IPS DF 6.9 (cell line): ENCODE results near the gene CD177.
"Not testable (repeated sequence)": the region's sequence is repeated elsewhere in the genome, so short reads cannot be mapped to it uniquely, and the experiment has no call there.

Experiments used
- DNase-seq: peaks from one replicate; pipeline ENCODE4 v3.0.0-alpha.2; 2013; ENCODE audit warnings: low read depth, low spot score
- H3K27ac ChIP-seq: one replicate; pipeline ENCODE4 v1.5.1; 2013; ENCODE audit warnings: low read length, control low read depth
- H3K27me3 ChIP-seq: 2 replicates; pipeline ENCODE4 v1.6.1; 2013; ENCODE audit warnings: mild to moderate bottlenecking, low read length; ENCODE audit not compliant: control insufficient read depth, insufficient read depth
- H3K36me3 ChIP-seq: 2 replicates; pipeline ENCODE4 v1.6.1; 2013; ENCODE audit warnings: low read length; ENCODE audit not compliant: control insufficient read depth, insufficient read depth
- H3K4me1 ChIP-seq: 2 replicates; pipeline ENCODE4 v1.6.1; 2013; ENCODE audit warnings: low read length; ENCODE audit not compliant: control insufficient read depth, insufficient read depth
- H3K4me3 ChIP-seq: 2 replicates; pipeline ENCODE4 v1.5.1; 2013; ENCODE audit warnings: mild to moderate bottlenecking, low read length
- H3K9me3 ChIP-seq: 2 replicates; pipeline ENCODE4 v1.6.1; 2013; ENCODE audit warnings: low read length, inconsistent platforms; ENCODE audit not compliant: control insufficient read depth, insufficient read depth
- WGBS: extraction: QIAGEN DNeasy Blood & Tissue Kit; methylation state at CpG from one replicate; pipeline ENCODE4 v1.1.7; 2013; ENCODE audit warnings: mixed read lengths, missing lambda C conversion rate; ENCODE audit not compliant: insufficient read length, insufficient coverage; 5-methylcytosine and 5-hydroxymethylcytosine counted together

Gene CD177

GRCh38 chr19:43316591-43317319 is 36.7 kb upstream of the CD177 start:
- DNase-seq, result no peak
- no peaks in the 10 kb centered on the region for H3K36me3 ChIP-seq
- no peaks in the 10 kb centered on the region; the same call in none of the 2 replicates for H3K9me3 ChIP-seq
- no peak overlapping the region for H3K4me3 ChIP-seq
- H3K27me3 ChIP-seq, result no peaks in the 10 kb centered on the region
- WGBS, result no CpG with 5 or more reads among the region's 27 CpGs
- H3K4me1 ChIP-seq, result no peaks in the 10 kb centered on the region
- no peak overlapping the region for H3K27ac ChIP-seq

GRCh38 chr19:43318203-43318602 is 35.3 kb upstream of the CD177 start:
- WGBS, result no CpG with 5 or more reads among the region's 3 CpGs
- no peak overlapping the region for H3K27ac ChIP-seq
- no peak overlapping the region for H3K4me3 ChIP-seq
- DNase-seq, result no peak
- no peaks in the 10 kb centered on the region; the same call in 1 of the 2 replicates for H3K9me3 ChIP-seq
- no peaks in the 10 kb centered on the region for H3K27me3 ChIP-seq
- H3K4me1 ChIP-seq, result no peaks in the 10 kb centered on the region
- H3K36me3 ChIP-seq, result no peaks in the 10 kb centered on the region

- Histone ChIP-seq H3K27ac (no peak overlapping the region), H3K27me3 (no peaks in the 10 kb centered on the region), H3K36me3 (no peaks in the 10 kb centered on the region), H3K4me3 (no peak overlapping the region), H3K9me3 (no peaks in the 10 kb centered on the region; the same call in 1 of the 2 replicates), H3K4me1 (no peaks in the 10 kb centered on the region)
- WGBS, result no CpG with 5 or more reads among the region's 4 CpGs
- DNase-seq, result no peak
Observed at GRCh38 chr19:43318796-43319314, 34.6 kb upstream of the CD177 start.

GRCh38 chr19:43320546-43320945 is 32.9 kb upstream of the CD177 start:
- H3K9me3 ChIP-seq, result no peaks in the 10 kb centered on the region; the same call in 1 of the 2 replicates
- H3K36me3 ChIP-seq, result no peaks in the 10 kb centered on the region
- H3K27ac ChIP-seq, result no peak overlapping the region
- H3K4me3 ChIP-seq, result no peak overlapping the region
- WGBS, result no CpG with 5 or more reads among the region's 2 CpGs
- H3K4me1 ChIP-seq, result no peaks in the 10 kb centered on the region
- H3K27me3 ChIP-seq, result no peaks in the 10 kb centered on the region
- DNase-seq, result no peak

GRCh38 chr19:43326761-43327160 is 26.7 kb upstream of the CD177 start:
- DNase-seq, H3K9me3 ChIP-seq, H3K27me3 ChIP-seq, H3K36me3 ChIP-seq, H3K4me1 ChIP-seq, H3K27ac ChIP-seq, H3K4me3 ChIP-seq: not testable (repeated sequence)
- no CpG with 5 or more reads among the region's 11 CpGs for WGBS

- not testable (repeated sequence) for DNase-seq, H3K9me3 ChIP-seq, H3K36me3 ChIP-seq, H3K27me3 ChIP-seq, H3K4me1 ChIP-seq, H3K4me3 ChIP-seq, H3K27ac ChIP-seq
- WGBS, result no CpG with 5 or more reads among the region's 12 CpGs
Observed at GRCh38 chr19:43328561-43328960, 24.9 kb upstream of the CD177 start.

- DNase-seq, H3K4me1 ChIP-seq, H3K4me3 ChIP-seq, H3K9me3 ChIP-seq, H3K27me3 ChIP-seq, H3K27ac ChIP-seq, H3K36me3 ChIP-seq: not testable (repeated sequence)
- no CpG with 5 or more reads among the region's 4 CpGs for WGBS
Observed at GRCh38 chr19:43329049-43329448, 24.4 kb upstream of the CD177 start.

GRCh38 chr19:43329989-43330388 is 23.5 kb upstream of the CD177 start:
- Histone ChIP-seq H3K9me3 (peaks cover 9% of the 10 kb centered on the region), H3K27me3 (no peaks in the 10 kb centered on the region), H3K4me1 (no peaks in the 10 kb centered on the region), H3K4me3 (no peak overlapping the region), H3K36me3 (no peaks in the 10 kb centered on the region), H3K27ac (no peak overlapping the region)
- DNase-seq, result no peak
- no CpG with 5 or more reads among the region's 2 CpGs for WGBS

GRCh38 chr19:43330726-43331434 is 22.6 kb upstream of the CD177 start:
- peaks cover 7% of the 10 kb centered on the region for H3K9me3 ChIP-seq
- H3K4me3 ChIP-seq, result no peak overlapping the region
- no peaks in the 10 kb centered on the region for H3K27me3 ChIP-seq
- no peaks in the 10 kb centered on the region for H3K36me3 ChIP-seq
- no peak overlapping the region for H3K27ac ChIP-seq
- DNase-seq, result no peak
- no CpG with 5 or more reads among the region's 11 CpGs for WGBS
- no peaks in the 10 kb centered on the region for H3K4me1 ChIP-seq

- H3K4me1 ChIP-seq, result no peaks in the 10 kb centered on the region
- peaks cover 7% of the 10 kb centered on the region for H3K9me3 ChIP-seq
- WGBS, result no CpG with 5 or more reads among the region's 4 CpGs
- no peaks in the 10 kb centered on the region for H3K36me3 ChIP-seq
- H3K27me3 ChIP-seq, result no peaks in the 10 kb centered on the region
- H3K4me3 ChIP-seq, result no peak overlapping the region
- no peak overlapping the region for H3K27ac ChIP-seq
- no peak for DNase-seq
Observed at GRCh38 chr19:43331435-43332010, 22.0 kb upstream of the CD177 start.
